Breast epithelium (tissue), 4 donors: ENCODE measurements around the gene PCDHA1. TPM values are rescaled to one million over a fixed set of nuclear protein-coding genes. Genes with fewer than 3 reads are reported as not detected.

ENCODE experiments used
- DNase-seq, 2 donors: peaks; one replicate each; pipeline ENCODE4 v3.0.0-alpha.2; 2019; ENCODE audit warnings: low spot score in 2 of 2
- H3K27ac ChIP-seq, 2 donors: fragments of 200-600 bp; sonication (generic) in 1 of 2; one replicate each; pipeline ENCODE4 v1.5.1; 2016 to 2019; ENCODE audit warnings: mild to moderate bottlenecking in 1 of 2
- H3K27me3 ChIP-seq, 2 donors: fragments of 200-600 bp; sonication (generic) in 1 of 2; one replicate each; pipeline versions ENCODE4 v1.5.1 to v1.6.0; 2017 to 2019; ENCODE audit warnings: control low read depth in 1 of 2, mild to moderate bottlenecking in 1 of 2
- H3K36me3 ChIP-seq: fragments of 200-600 bp; one replicate; pipeline ENCODE4 v1.5.1; 2019
- H3K4me1 ChIP-seq, 2 donors: fragments of 200-600 bp; sonication (generic); one replicate each; pipeline ENCODE4 v1.5.1; 2016 to 2019; ENCODE audit warnings: control low read depth in 1 of 2
- H3K4me3 ChIP-seq, 3 donors: fragments of 200-600 bp; sonication (generic); 1 replicate in 2 of 3; 2 replicates in 1 of 3; pipeline ENCODE4 v1.5.1; 2016 to 2019; ENCODE audit warnings: mild to moderate bottlenecking in 3 of 3, moderate library complexity in 2 of 3
- H3K9me3 ChIP-seq, 2 donors: fragments of 200-600 bp; sonication (generic) in 1 of 2; one replicate each; pipeline ENCODE4 v1.5.1; 2016 to 2019; ENCODE audit warnings: control low read depth in 1 of 2
- CTCF ChIP-seq, 3 donors: fragments of 450-650 bp; IDR thresholded peaks; one replicate each; pipeline ENCODE4 v1.5.1; 2016 to 2017; ENCODE audit warnings: antibody characterized with exemption in 3 of 3, mild to moderate bottlenecking in 3 of 3, moderate library complexity in 3 of 3
- POLR2A ChIP-seq: fragments of 450-650 bp; IDR thresholded peaks from one replicate; pipeline ENCODE4 v1.6.1; 2016; ENCODE audit warnings: antibody characterized with exemption, mild to moderate bottlenecking, moderate library complexity
- POLR2AphosphoS5 ChIP-seq, 3 donors: sonication (generic); formaldehyde crosslinking; IDR thresholded peaks; one replicate each; pipeline ENCODE4 v1.6.1; 2017; ENCODE audit warnings: antibody characterized with exemption in 3 of 3
- intact Hi-C: fragments of 100-400 bp; cut with DNase I; formaldehyde crosslinking; loops from one replicate; pipeline ENCODE4 v1.15.1; 2023; ENCODE audit warnings: low total_unique reads
- total RNA-seq, 3 donors: library from RNA; depleted of rRNA; stranded (reverse); fragments of >200 nt; gene quantifications; one replicate each; pipeline ENCODE4 v1.1.0, GENCODE V29; 2016

PCDHA1 gene
- total RNA-seq, 3 donors from 2014 or later, result not detected

GRCh38 chr5:140965905-140966292 lies 180.0 kb downstream of the PCDHA1 start:
- H3K27ac ChIP-seq, result no peak overlapping the region
- TF ChIP-seq CTCF (IDR thresholded peaks at IDR 0.05), result no peak
- H3K36me3 ChIP-seq, result no peaks in the 10 kb centered on the region
- intact Hi-C loops, result no loop called here
- no peaks in the 10 kb centered on the region for H3K9me3 ChIP-seq
- DNase-seq, result no peak
- H3K4me3 ChIP-seq, result peak overlapping the region; percentile 42 to 68 (median 65)
- H3K27me3 ChIP-seq, result no peaks in the 10 kb centered on the region
- no peaks in the 10 kb centered on the region for H3K4me1 ChIP-seq

- TF ChIP-seq POLR2A (no peak), CTCF (IDR thresholded peaks at IDR 0.05) (no peak), POLR2AphosphoS5 (IDR thresholded peaks at IDR 0.05) (no peak)
- H3K9me3 ChIP-seq, result no peaks in the 10 kb centered on the region
- no peaks in the 10 kb centered on the region for H3K36me3 ChIP-seq
- DNase-seq, result peak in 1 of 2 donors; percentile 18
- peak within 1 kb of the TSS; percentile 42 to 68 (median 65) for H3K4me3 ChIP-seq
- H3K27me3 ChIP-seq, result no peaks in the 10 kb centered on the region
- H3K27ac ChIP-seq, result no peak within 1 kb of the TSS
- intact Hi-C loops, result no loop called here
- H3K4me1 ChIP-seq, result no peaks in the 10 kb centered on the region
Observed at GRCh38 chr5:140966293-140967225, 180.6 kb downstream of the PCDHA1 start, which contains the start of gene PCDHAC2. TSS of gene PCDHAC2 (plus strand) at chr5:140966476. CDS start at chr5:140966767, 291 bp downstream.

- H3K9me3 ChIP-seq, result no peaks in the 10 kb centered on the region
- H3K4me3 ChIP-seq, result peak overlapping the region; percentile 42 to 68 (median 65)
- intact Hi-C loops, result no loop called here
- TF ChIP-seq POLR2A, result no peak
- TF ChIP-seq CTCF (IDR thresholded peaks at IDR 0.05), result no peak
- no peak for TF ChIP-seq POLR2AphosphoS5 (IDR thresholded peaks at IDR 0.05)
- DNase-seq, result no peak
- no peaks in the 10 kb centered on the region for H3K36me3 ChIP-seq
- no peak overlapping the region for H3K27ac ChIP-seq
- no peaks in the 10 kb centered on the region for H3K4me1 ChIP-seq
- no peaks in the 10 kb centered on the region for H3K27me3 ChIP-seq
Observed at GRCh38 chr5:140967226-140967893, 181.4 kb downstream of the PCDHA1 start.

GRCh38 chr5:140969880-140970279 lies 183.9 kb downstream of the PCDHA1 start:
- Histone ChIP-seq H3K36me3 (no peaks in the 10 kb centered on the region), H3K27ac (no peak overlapping the region), H3K9me3 (no peaks in the 10 kb centered on the region), H3K27me3 (no peaks in the 10 kb centered on the region), H3K4me3 (no peak overlapping the region), H3K4me1 (no peaks in the 10 kb centered on the region)
- intact Hi-C loops, result no loop called here
- TF ChIP-seq POLR2AphosphoS5 (IDR thresholded peaks at IDR 0.05) (no peak), CTCF (IDR thresholded peaks at IDR 0.05) (no peak), POLR2A (no peak)
- DNase-seq, result no peak

GRCh38 chr5:140973550-140973949 lies 187.6 kb downstream of the PCDHA1 start:
- Histone ChIP-seq H3K9me3 (no peaks in the 10 kb centered on the region), H3K36me3 (no peaks in the 10 kb centered on the region), H3K27ac (no peak overlapping the region), H3K4me3 (no peak overlapping the region), H3K27me3 (no peaks in the 10 kb centered on the region), H3K4me1 (no peaks in the 10 kb centered on the region)
- intact Hi-C loops, result no loop called here
- DNase-seq, result no peak
- TF ChIP-seq POLR2A, result no peak
- TF ChIP-seq CTCF (IDR thresholded peaks at IDR 0.05), result no peak
- no peak for TF ChIP-seq POLR2AphosphoS5 (IDR thresholded peaks at IDR 0.05)
